Stimulated activated CD4-positive, alpha-beta T cell treated with anti-CD3 and anti-CD28 coated beads, Interleukin-4, amount 100 ng/mL, for 1 hour (primary cell): ENCODE measurements around the gene SPATA31D1.
"Not testable (repeated sequence)": the region's sequence is repeated elsewhere in the genome, so short reads cannot be mapped to it uniquely, and the experiment has no call there.

Experiments used
- DNase-seq: peaks from one replicate; pipeline ENCODE4 v3.0.0-alpha.2; 2020

Gene SPATA31D1

GRCh38 chr9:81988472-81988871 lies at the start of gene SPATA31D1:
Gene SPATA31D1 (plus strand): TSS chr9:81988772. CDS start chr9:81988819, 47 bp downstream.
- DNase-seq, result not testable (repeated sequence)

- DNase-seq, result not testable (repeated sequence)
Measured at GRCh38 chr9:81943393-81943792, 45.2 kb upstream of the SPATA31D1 start, which contains the start of gene SPATA31D3. Gene SPATA31D3 (plus strand): TSS chr9:81943500. CDS start chr9:81943586, 86 bp downstream.

- not testable (repeated sequence) for DNase-seq
Measured at GRCh38 chr9:81948650-81949049, 39.9 kb upstream of the SPATA31D1 start.

- DNase-seq, result no peak
Measured at GRCh38 chr9:81953096-81953495, 35.5 kb upstream of the SPATA31D1 start.

- no peak for DNase-seq
Measured at GRCh38 chr9:81955625-81956024, 32.9 kb upstream of the SPATA31D1 start.

GRCh38 chr9:81964218-81965171 lies 24.1 kb upstream of the SPATA31D1 start:
- no peak for DNase-seq

GRCh38 chr9:81968026-81968425 lies 20.5 kb upstream of the SPATA31D1 start:
- DNase-seq, result no peak

- no peak for DNase-seq
Measured at GRCh38 chr9:81969971-81970370, 18.6 kb upstream of the SPATA31D1 start.

GRCh38 chr9:81971727-81972126 lies 16.8 kb upstream of the SPATA31D1 start:
- no peak for DNase-seq

GRCh38 chr9:81974764-81975163 lies 13.8 kb upstream of the SPATA31D1 start:
- no peak for DNase-seq

GRCh38 chr9:81976351-81976750 lies 12.2 kb upstream of the SPATA31D1 start:
- DNase-seq, result no peak

GRCh38 chr9:81979196-81979595 lies 9.4 kb upstream of the SPATA31D1 start:
- DNase-seq, result no peak

GRCh38 chr9:81980568-81980967 lies 8.0 kb upstream of the SPATA31D1 start:
- no peak for DNase-seq

GRCh38 chr9:81981883-81982282 lies 6.7 kb upstream of the SPATA31D1 start:
- DNase-seq, result no peak

GRCh38 chr9:81984928-81985327 lies 3.6 kb upstream of the SPATA31D1 start:
- no peak for DNase-seq

GRCh38 chr9:81986051-81986450 lies 2.5 kb upstream of the SPATA31D1 start:
- no peak for DNase-seq

- no peak for DNase-seq
Measured at GRCh38 chr9:81989700-81990099, 1.1 kb downstream of the SPATA31D1 start.

- DNase-seq, result no peak
Measured at GRCh38 chr9:81993656-81994055, 5.1 kb downstream of the SPATA31D1 start.

GRCh38 chr9:81999806-82000205 lies 11.2 kb downstream of the SPATA31D1 start:
- no peak for DNase-seq

GRCh38 chr9:82010711-82011110 lies 22.1 kb downstream of the SPATA31D1 start:
- no peak for DNase-seq

- DNase-seq, result no peak
Measured at GRCh38 chr9:82011133-82011532, 22.6 kb downstream of the SPATA31D1 start.

GRCh38 chr9:82012276-82012675 lies 23.7 kb downstream of the SPATA31D1 start:
- no peak for DNase-seq

- no peak for DNase-seq
Measured at GRCh38 chr9:82020331-82020730, 31.8 kb downstream of the SPATA31D1 start.

GRCh38 chr9:82021198-82021597 lies 32.6 kb downstream of the SPATA31D1 start:
- DNase-seq, result no peak
